ENCODE results near the gene KCNT2. TPM values are rescaled to one million over a fixed set of nuclear protein-coding genes. Genes with fewer than 3 reads are reported as not detected.

The KCNT2 gene
- total RNA-seq, 1 donor from 2014 or later = 8.4 TPM

GRCh38 chr1:196205882-196206281 lies 402.4 kb downstream of the KCNT2 start:
- no peaks in the 10 kb centered on the region for H3K36me3 ChIP-seq
- no peak overlapping the region for H3K4me3 ChIP-seq
- TF ChIP-seq, protein P1, sequence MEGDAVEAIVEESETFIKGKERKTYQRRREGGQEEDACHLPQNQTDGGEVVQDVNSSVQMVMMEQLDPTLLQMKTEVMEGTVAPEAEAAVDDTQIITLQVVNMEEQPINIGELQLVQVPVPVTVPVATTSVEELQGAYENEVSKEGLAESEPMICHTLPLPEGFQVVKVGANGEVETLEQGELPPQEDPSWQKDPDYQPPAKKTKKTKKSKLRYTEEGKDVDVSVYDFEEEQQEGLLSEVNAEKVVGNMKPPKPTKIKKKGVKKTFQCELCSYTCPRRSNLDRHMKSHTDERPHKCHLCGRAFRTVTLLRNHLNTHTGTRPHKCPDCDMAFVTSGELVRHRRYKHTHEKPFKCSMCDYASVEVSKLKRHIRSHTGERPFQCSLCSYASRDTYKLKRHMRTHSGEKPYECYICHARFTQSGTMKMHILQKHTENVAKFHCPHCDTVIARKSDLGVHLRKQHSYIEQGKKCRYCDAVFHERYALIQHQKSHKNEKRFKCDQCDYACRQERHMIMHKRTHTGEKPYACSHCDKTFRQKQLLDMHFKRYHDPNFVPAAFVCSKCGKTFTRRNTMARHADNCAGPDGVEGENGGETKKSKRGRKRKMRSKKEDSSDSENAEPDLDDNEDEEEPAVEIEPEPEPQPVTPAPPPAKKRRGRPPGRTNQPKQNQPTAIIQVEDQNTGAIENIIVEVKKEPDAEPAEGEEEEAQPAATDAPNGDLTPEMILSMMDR (IDR thresholded peaks at IDR 0.05) = no peak
- intact Hi-C loops (cut with DNase I) = no loop called here
- H3K4me1 ChIP-seq = no peaks in the 10 kb centered on the region
- H3K27ac ChIP-seq = no peak overlapping the region
- no peaks in the 10 kb centered on the region for H3K27me3 ChIP-seq
- no peak for DNase-seq (ENCODE audit: low spot score in 2 of 2)
- no peaks in the 10 kb centered on the region for H3K9me3 ChIP-seq

DNA sequence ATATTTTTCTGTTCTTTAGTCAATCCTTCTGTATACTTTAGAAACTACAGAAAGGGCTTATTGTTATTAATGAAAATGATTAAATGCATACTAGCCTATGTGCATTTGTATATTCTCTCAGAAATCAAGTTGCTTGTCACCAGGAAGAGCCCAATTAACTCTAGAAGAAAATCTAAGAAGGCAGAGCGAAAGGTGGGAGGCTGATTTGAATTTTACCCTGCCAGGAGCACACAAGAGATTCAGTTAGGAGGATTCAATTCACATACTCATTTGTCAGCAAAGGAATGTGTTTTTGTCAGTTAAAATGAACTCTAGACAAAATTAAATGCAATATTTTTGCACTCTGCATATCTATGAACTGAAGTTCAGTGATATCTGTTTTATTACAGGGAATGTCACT lies 411.8 kb downstream of the KCNT2 start:
- intact Hi-C loops (cut with DNase I) = no loop called here
- TF ChIP-seq, protein P1 (IDR thresholded peaks at IDR 0.05) = no peak
- no peaks in the 10 kb centered on the region for H3K4me1 ChIP-seq

DNA sequence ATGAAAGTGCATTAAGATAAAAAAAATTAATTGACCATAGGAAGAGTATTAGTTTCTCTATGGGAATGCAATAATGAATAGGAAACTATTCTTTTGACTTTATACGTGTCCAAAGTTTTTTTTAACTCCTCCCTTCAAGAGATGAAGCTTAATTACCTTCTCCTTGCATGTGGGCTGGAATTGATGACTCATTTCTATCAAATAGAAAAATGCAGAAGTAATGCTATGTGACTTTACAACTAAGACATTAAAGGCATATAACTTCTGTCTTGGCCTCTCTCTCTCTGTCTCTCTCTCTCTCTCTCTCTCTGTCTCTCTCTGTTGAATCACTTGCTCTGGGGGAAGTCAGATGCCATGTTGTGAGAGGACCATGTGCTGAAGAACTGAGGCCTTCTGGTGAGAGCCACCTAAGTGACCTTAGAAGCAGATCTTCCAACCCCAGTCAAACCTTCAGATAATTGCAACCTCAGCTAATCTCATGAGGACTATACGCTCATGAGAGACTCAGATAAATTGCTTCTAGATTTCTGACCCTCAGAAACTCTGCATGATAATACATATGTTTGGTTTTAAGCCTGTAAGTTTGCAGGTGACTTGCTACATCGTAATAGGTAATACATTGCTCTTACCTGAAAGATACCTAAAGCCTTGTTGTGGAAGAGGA lies 414.2 kb downstream of the KCNT2 start:
- no peaks in the 10 kb centered on the region for H3K36me3 ChIP-seq
- no peaks in the 10 kb centered on the region for H3K4me1 ChIP-seq
- H3K9me3 ChIP-seq = no peaks in the 10 kb centered on the region
- H3K27ac ChIP-seq = no peak overlapping the region
- intact Hi-C loops (cut with DNase I) = no loop called here
- TF ChIP-seq, protein P1 (IDR thresholded peaks at IDR 0.05) = no peak
- no peak overlapping the region for H3K4me3 ChIP-seq
- DNase-seq (ENCODE audit: low spot score in 2 of 2) = no peak
- no peaks in the 10 kb centered on the region for H3K27me3 ChIP-seq

More for the DNA sequence above, 411.8 kb downstream of the KCNT2 start:
- Histone ChIP-seq H3K36me3 (no peaks in the 10 kb centered on the region), H3K4me3 (no peak overlapping the region), H3K27me3 (no peaks in the 10 kb centered on the region), H3K27ac (no peak overlapping the region), H3K9me3 (no peaks in the 10 kb centered on the region)
- no peak for DNase-seq (ENCODE audit: low spot score in 2 of 2)

GRCh38 chr1:196183941-196184340 lies 424.3 kb downstream of the KCNT2 start:
- Histone ChIP-seq H3K9me3 (no peaks in the 10 kb centered on the region), H3K27me3 (no peaks in the 10 kb centered on the region), H3K27ac (no peak overlapping the region), H3K36me3 (no peaks in the 10 kb centered on the region), H3K4me1 (no peaks in the 10 kb centered on the region), H3K4me3 (no peak overlapping the region)
- no peak for DNase-seq (ENCODE audit: low spot score in 2 of 2)
- TF ChIP-seq, protein P1 (IDR thresholded peaks at IDR 0.05) = no peak
- intact Hi-C loops (cut with DNase I) = no loop called here

- DNase-seq (ENCODE audit: low spot score in 2 of 2) = no peak
- TF ChIP-seq, protein P1 (IDR thresholded peaks at IDR 0.05) = no peak
- H3K4me3 ChIP-seq = no peak overlapping the region
- no peak overlapping the region for H3K27ac ChIP-seq
- H3K36me3 ChIP-seq = no peaks in the 10 kb centered on the region
- no peaks in the 10 kb centered on the region for H3K9me3 ChIP-seq
- H3K27me3 ChIP-seq = no peaks in the 10 kb centered on the region
- H3K4me1 ChIP-seq = no peaks in the 10 kb centered on the region
- intact Hi-C loops (cut with DNase I) = no loop called here
These were observed 426.7 kb downstream of the KCNT2 start for GRCh38 chr1:196181594-196181878.
